Mesenchymal stem cell (in vitro differentiated cells and primary cell): Measurements from ENCODE around the gene ALG9.

ENCODE experiments used
- DNase-seq: peaks from one replicate; pipeline ENCODE4 v3.0.0-alpha.2; 2013
- H2AFZ ChIP-seq: one replicate; pipeline ENCODE4 v1.6.1; 2013; ENCODE audit warnings: low read depth, mild to moderate bottlenecking, control low read depth, inconsistent platforms, low read length, moderate library complexity
- H2AK5ac ChIP-seq: 2 replicates; pipeline ENCODE4 v1.6.1; 2013; ENCODE audit warnings: low read length, moderate library complexity, mild to moderate bottlenecking, inconsistent platforms; ENCODE audit not compliant: severe bottlenecking
- H2BK120ac ChIP-seq: one replicate; pipeline ENCODE4 v1.6.1; 2013; ENCODE audit warnings: low read depth, mild to moderate bottlenecking, inconsistent platforms, low read length, moderate library complexity
- H2BK12ac ChIP-seq, 2 experiments: one replicate each; pipeline ENCODE4 v1.6.1; 2013; ENCODE audit warnings: inconsistent platforms in 2 of 2, low read length in 2 of 2, mild to moderate bottlenecking in 2 of 2, moderate library complexity in 2 of 2, control low read depth in 1 of 2
- H2BK15ac ChIP-seq: one replicate; pipeline ENCODE4 v1.6.1; 2013; ENCODE audit warnings: mild to moderate bottlenecking, low read depth, inconsistent platforms; ENCODE audit not compliant: poor library complexity, severe bottlenecking
- H2BK5ac ChIP-seq: 2 replicates; pipeline ENCODE4 v1.6.1; 2013; ENCODE audit warnings: low read depth, mild to moderate bottlenecking, low read length, control low read depth, inconsistent platforms; ENCODE audit not compliant: poor library complexity, severe bottlenecking
- H3K14ac ChIP-seq, 2 experiments: one replicate each; pipeline ENCODE4 v1.6.1; 2013; ENCODE audit warnings: inconsistent platforms in 2 of 2, low read length in 2 of 2, control low read depth in 1 of 2, mild to moderate bottlenecking in 1 of 2, moderate library complexity in 1 of 2
- H3K18ac ChIP-seq, 2 experiments: one replicate each; pipeline ENCODE4 v1.6.1; 2013; ENCODE audit warnings: inconsistent platforms in 2 of 2, low read length in 2 of 2, control low read depth in 1 of 2, low read depth in 1 of 2, mild to moderate bottlenecking in 1 of 2
- H3K23ac ChIP-seq, 2 experiments: one replicate each; pipeline ENCODE4 v1.6.1; 2013; ENCODE audit warnings: inconsistent platforms in 2 of 2, low read length in 2 of 2, mild to moderate bottlenecking in 2 of 2, moderate library complexity in 2 of 2, control low read depth in 1 of 2
- H3K27ac ChIP-seq: 2 replicates; pipeline ENCODE4 v1.5.1; 2013; ENCODE audit warnings: mild to moderate bottlenecking, moderate library complexity, low read length, control low read depth, inconsistent platforms; ENCODE audit not compliant: poor library complexity, severe bottlenecking
- H3K27me3 ChIP-seq, 2 experiments: 2 replicates each; pipeline versions ENCODE4 v1.6.1 to v1.7.0; 2013; ENCODE audit warnings: low read length in 2 of 2, mild to moderate bottlenecking in 2 of 2, moderate library complexity in 2 of 2, control low read depth in 1 of 2, inconsistent platforms in 1 of 2; ENCODE audit not compliant: control insufficient read depth in 1 of 2, insufficient read depth in 1 of 2
- H3K36me3 ChIP-seq, 2 experiments: 2 replicates each; pipeline versions ENCODE4 v1.6.1 to v1.7.0; 2013; ENCODE audit warnings: low read length in 2 of 2, control low read depth in 1 of 2, inconsistent platforms in 1 of 2, low read depth in 1 of 2, mild to moderate bottlenecking in 1 of 2; ENCODE audit not compliant: insufficient read depth in 2 of 2, control insufficient read depth in 1 of 2
- H3K4ac ChIP-seq, 2 experiments: one replicate each; pipeline ENCODE4 v1.6.1; 2013; ENCODE audit warnings: inconsistent platforms in 2 of 2, low read length in 2 of 2, mild to moderate bottlenecking in 2 of 2, moderate library complexity in 2 of 2, control low read depth in 1 of 2, low read depth in 1 of 2
- H3K4me1 ChIP-seq: 2 replicates; pipeline ENCODE4 v1.6.1; 2013; ENCODE audit warnings: low read depth, low read length, control low read depth; ENCODE audit not compliant: control insufficient read depth, insufficient read depth
- H3K4me2 ChIP-seq: 2 replicates; pipeline ENCODE4 v1.6.1; 2013; ENCODE audit warnings: low read length, mild to moderate bottlenecking, inconsistent platforms; ENCODE audit not compliant: poor library complexity, severe bottlenecking
- H3K4me3 ChIP-seq, 2 experiments: 2 replicates each; pipeline versions ENCODE4 v1.5.1 to v1.7.0; 2013; ENCODE audit warnings: low read length in 2 of 2, mild to moderate bottlenecking in 2 of 2, control low read depth in 1 of 2, low read depth in 1 of 2; ENCODE audit not compliant: insufficient read depth in 1 of 2
- H3K79me1 ChIP-seq: replicated peaks from 2 replicates; pipeline ENCODE4 v1.6.1; 2013; ENCODE audit warnings: mild to moderate bottlenecking, control low read depth, low read length, inconsistent platforms; ENCODE audit not compliant: poor library complexity, severe bottlenecking
- H3K9ac ChIP-seq: 2 replicates; pipeline ENCODE4 v1.7.0; 2013; ENCODE audit warnings: mild to moderate bottlenecking, low read length, moderate library complexity
- H3K9me3 ChIP-seq: 2 replicates; pipeline ENCODE4 v1.7.0; 2013; ENCODE audit warnings: mild to moderate bottlenecking, low read length; ENCODE audit not compliant: control insufficient read depth
- H4K8ac ChIP-seq: one replicate; pipeline ENCODE4 v1.6.1; 2013; ENCODE audit warnings: inconsistent platforms, mild to moderate bottlenecking, low read length, moderate library complexity
- H4K91ac ChIP-seq: one replicate; pipeline ENCODE4 v1.6.1; 2013; ENCODE audit warnings: mild to moderate bottlenecking, low read length, inconsistent platforms
- WGBS: methylation state at CpG from one replicate; pipeline ENCODE4 v1.1.7; 2013; ENCODE audit warnings: mixed read lengths; 5-methylcytosine and 5-hydroxymethylcytosine counted together

Gene ALG9

GRCh38 chr11:111917788-111918187 is 46.4 kb upstream of the ALG9 start:
- Histone ChIP-seq H2BK12ac (no peak overlapping the region), H3K36me3 (peaks cover 0 to 11% of the 10 kb centered on the region in 2 experiments), H3K9ac (peak overlapping the region; percentile 8), H3K9me3 (no peaks in the 10 kb centered on the region), H2BK120ac (no peak overlapping the region), H3K4me2 (no peak overlapping the region), H3K27me3 (no peaks in the 10 kb centered on the region), H3K14ac (no peak overlapping the region), H3K27ac (no peak overlapping the region), H3K79me1 (no peaks in the 10 kb centered on the region), H4K91ac (no peak overlapping the region), H3K18ac (no peak overlapping the region), H3K4ac (no peak overlapping the region), H2BK5ac (no peak overlapping the region), H3K4me1 (peaks cover 4% of the 10 kb centered on the region), H3K4me3 (no peak overlapping the region), H2AK5ac (no peak overlapping the region), H2AFZ (no peak overlapping the region), H4K8ac (no peak overlapping the region), H2BK15ac (no peak overlapping the region), H3K23ac (no peak overlapping the region)
- no peak for DNase-seq
- 89% methylated on average over 3 of the region's 3 CpGs for WGBS

- Histone ChIP-seq H3K23ac (no peak overlapping the region), H2AFZ (no peak overlapping the region), H2BK12ac (peak overlapping the region in 1 of 2 experiments; percentile 16), H3K9me3 (no peaks in the 10 kb centered on the region), H3K36me3 (peaks cover 0 to 11% of the 10 kb centered on the region in 2 experiments), H3K18ac (no peak overlapping the region), H3K4me2 (no peak overlapping the region), H3K27me3 (no peaks in the 10 kb centered on the region), H3K14ac (no peak overlapping the region), H2BK120ac (no peak overlapping the region), H3K27ac (no peak overlapping the region), H2BK5ac (no peak overlapping the region), H2AK5ac (no peak overlapping the region), H3K4me1 (peaks cover 8% of the 10 kb centered on the region), H3K9ac (no peak overlapping the region), H4K91ac (no peak overlapping the region), H3K4ac (no peak overlapping the region), H3K4me3 (no peak overlapping the region), H4K8ac (no peak overlapping the region), H3K79me1 (no peaks in the 10 kb centered on the region), H2BK15ac (no peak overlapping the region)
- DNase-seq = no peak
- 70% methylated on average over 1 of the region's 2 CpGs for WGBS
Measured at GRCh38 chr11:111917312-111917711, 45.9 kb upstream of the ALG9 start.

GRCh38 chr11:111916768-111917167 is 45.4 kb upstream of the ALG9 start:
- no peak overlapping the region for H3K14ac ChIP-seq
- H2BK120ac ChIP-seq = no peak overlapping the region
- H3K9me3 ChIP-seq = no peaks in the 10 kb centered on the region
- no peak overlapping the region for H3K4me2 ChIP-seq
- no peak overlapping the region for H2BK15ac ChIP-seq
- H3K79me1 ChIP-seq = no peaks in the 10 kb centered on the region
- H3K4me1 ChIP-seq = peaks cover 13% of the 10 kb centered on the region
- H3K4me3 ChIP-seq = no peak overlapping the region
- peaks cover 0 to 11% of the 10 kb centered on the region in 2 experiments for H3K36me3 ChIP-seq
- no peaks in the 10 kb centered on the region for H3K27me3 ChIP-seq
- H3K23ac ChIP-seq = no peak overlapping the region
- no peak overlapping the region for H3K18ac ChIP-seq
- no peak overlapping the region for H3K9ac ChIP-seq
- H4K91ac ChIP-seq = no peak overlapping the region
- no peak overlapping the region for H4K8ac ChIP-seq
- H2AK5ac ChIP-seq = no peak overlapping the region
- no peak overlapping the region for H2BK5ac ChIP-seq
- no peak overlapping the region for H2AFZ ChIP-seq
- H3K4ac ChIP-seq = no peak overlapping the region
- 95% methylated on average over 1 of the region's 1 CpG for WGBS
- no peak overlapping the region for H3K27ac ChIP-seq
- no peak overlapping the region for H2BK12ac ChIP-seq
- DNase-seq = no peak

GRCh38 chr11:111913997-111914396 is 42.6 kb upstream of the ALG9 start:
- Histone ChIP-seq H3K27me3 (peaks cover 0 to 17% of the 10 kb centered on the region in 2 experiments), H2AFZ (no peak overlapping the region), H2AK5ac (no peak overlapping the region), H2BK120ac (no peak overlapping the region), H2BK12ac (no peak overlapping the region), H2BK5ac (no peak overlapping the region), H3K36me3 (peaks cover 0 to 34% of the 10 kb centered on the region in 2 experiments), H4K8ac (no peak overlapping the region), H3K27ac (no peak overlapping the region), H3K14ac (no peak overlapping the region), H3K23ac (no peak overlapping the region), H3K4me1 (peaks cover 13% of the 10 kb centered on the region), H3K4ac (no peak overlapping the region), H3K18ac (no peak overlapping the region), H3K79me1 (no peaks in the 10 kb centered on the region), H3K4me3 (peak overlapping the region in 1 of 2 experiments; percentile 86), H3K9ac (peak overlapping the region; percentile 97), H2BK15ac (no peak overlapping the region), H3K4me2 (no peak overlapping the region), H3K9me3 (no peaks in the 10 kb centered on the region), H4K91ac (no peak overlapping the region)
- 94% methylated on average over 1 of the region's 4 CpGs for WGBS
- DNase-seq = no peak
